Measurements from ENCODE around the gene SCAF4.
A peak's percentile ranks its signal among the peaks of the same experiment; 100 is the strongest.
"Not testable (repeated sequence)": the region's sequence is repeated elsewhere in the genome, so short reads cannot be mapped to it uniquely, and the experiment has no call there.

The SCAF4 gene

DNA sequence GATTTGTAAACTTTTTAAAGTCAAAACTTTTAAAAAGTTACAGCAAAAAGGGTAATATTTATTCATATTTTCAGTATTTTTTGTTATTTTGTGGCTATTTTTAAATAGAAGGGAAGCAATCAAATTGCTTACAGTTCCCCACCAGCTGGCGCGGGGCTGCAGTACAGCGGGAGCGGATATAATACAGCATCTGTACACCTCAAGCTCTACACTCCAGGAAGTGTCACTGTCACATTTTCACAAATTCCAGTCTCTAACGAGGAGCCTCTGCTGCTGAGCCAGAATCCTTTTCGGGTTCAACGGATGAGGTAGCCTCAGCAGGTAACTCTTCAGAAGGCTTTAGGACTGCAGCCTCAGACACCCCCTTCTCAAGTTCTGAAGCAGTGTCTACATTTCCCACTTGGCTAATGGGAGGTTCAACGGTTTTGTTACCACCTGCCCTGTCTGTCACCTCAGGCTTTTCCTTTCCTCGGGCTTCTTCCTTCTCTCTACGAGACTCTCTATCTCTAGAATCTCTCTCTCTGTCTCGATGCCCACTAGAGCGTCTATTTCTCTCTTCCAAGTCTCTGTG is 60.7 kb downstream of the SCAF4 start:
- no peak for DNase-seq (ENCODE audit: low spot score)
- CTCF ChIA-PET = no interaction called here
- POLR2A ChIA-PET (ENCODE audit: low non-redundant PET) = no interaction called here
- no peak overlapping the region for H3K27ac ChIP-seq
- TF ChIP-seq, protein P1, sequence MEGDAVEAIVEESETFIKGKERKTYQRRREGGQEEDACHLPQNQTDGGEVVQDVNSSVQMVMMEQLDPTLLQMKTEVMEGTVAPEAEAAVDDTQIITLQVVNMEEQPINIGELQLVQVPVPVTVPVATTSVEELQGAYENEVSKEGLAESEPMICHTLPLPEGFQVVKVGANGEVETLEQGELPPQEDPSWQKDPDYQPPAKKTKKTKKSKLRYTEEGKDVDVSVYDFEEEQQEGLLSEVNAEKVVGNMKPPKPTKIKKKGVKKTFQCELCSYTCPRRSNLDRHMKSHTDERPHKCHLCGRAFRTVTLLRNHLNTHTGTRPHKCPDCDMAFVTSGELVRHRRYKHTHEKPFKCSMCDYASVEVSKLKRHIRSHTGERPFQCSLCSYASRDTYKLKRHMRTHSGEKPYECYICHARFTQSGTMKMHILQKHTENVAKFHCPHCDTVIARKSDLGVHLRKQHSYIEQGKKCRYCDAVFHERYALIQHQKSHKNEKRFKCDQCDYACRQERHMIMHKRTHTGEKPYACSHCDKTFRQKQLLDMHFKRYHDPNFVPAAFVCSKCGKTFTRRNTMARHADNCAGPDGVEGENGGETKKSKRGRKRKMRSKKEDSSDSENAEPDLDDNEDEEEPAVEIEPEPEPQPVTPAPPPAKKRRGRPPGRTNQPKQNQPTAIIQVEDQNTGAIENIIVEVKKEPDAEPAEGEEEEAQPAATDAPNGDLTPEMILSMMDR (conservative IDR thresholded peaks at IDR 0.05; ENCODE audit: low read depth) = no peak

DNA sequence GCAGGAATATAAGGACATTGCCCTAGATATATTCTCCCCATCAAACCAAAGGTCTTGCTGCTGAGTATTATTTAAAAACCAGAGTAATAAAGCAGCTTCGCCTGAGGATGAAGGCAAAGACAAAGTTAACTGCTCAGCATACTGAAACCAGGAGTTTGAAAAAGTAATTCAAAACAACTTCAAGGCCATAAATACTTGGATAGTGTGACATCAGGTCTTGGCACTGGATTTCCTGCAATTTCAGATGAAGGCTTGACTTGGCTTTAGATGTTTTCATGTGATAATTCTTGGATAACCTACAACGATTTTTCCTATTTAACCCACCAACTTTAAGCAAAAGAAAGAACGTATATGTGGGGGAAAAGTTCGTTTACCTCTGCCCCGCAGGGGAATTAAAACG is 61.8 kb downstream of the SCAF4 start:
- TF ChIP-seq, protein P1 (conservative IDR thresholded peaks at IDR 0.05; ENCODE audit: low read depth) = no peak
- no peak overlapping the region for H3K27ac ChIP-seq
- ChIA-PET POLR2A (ENCODE audit: low non-redundant PET) (no interaction called here), CTCF (no interaction called here)
- no peak for DNase-seq (ENCODE audit: low spot score)

DNA sequence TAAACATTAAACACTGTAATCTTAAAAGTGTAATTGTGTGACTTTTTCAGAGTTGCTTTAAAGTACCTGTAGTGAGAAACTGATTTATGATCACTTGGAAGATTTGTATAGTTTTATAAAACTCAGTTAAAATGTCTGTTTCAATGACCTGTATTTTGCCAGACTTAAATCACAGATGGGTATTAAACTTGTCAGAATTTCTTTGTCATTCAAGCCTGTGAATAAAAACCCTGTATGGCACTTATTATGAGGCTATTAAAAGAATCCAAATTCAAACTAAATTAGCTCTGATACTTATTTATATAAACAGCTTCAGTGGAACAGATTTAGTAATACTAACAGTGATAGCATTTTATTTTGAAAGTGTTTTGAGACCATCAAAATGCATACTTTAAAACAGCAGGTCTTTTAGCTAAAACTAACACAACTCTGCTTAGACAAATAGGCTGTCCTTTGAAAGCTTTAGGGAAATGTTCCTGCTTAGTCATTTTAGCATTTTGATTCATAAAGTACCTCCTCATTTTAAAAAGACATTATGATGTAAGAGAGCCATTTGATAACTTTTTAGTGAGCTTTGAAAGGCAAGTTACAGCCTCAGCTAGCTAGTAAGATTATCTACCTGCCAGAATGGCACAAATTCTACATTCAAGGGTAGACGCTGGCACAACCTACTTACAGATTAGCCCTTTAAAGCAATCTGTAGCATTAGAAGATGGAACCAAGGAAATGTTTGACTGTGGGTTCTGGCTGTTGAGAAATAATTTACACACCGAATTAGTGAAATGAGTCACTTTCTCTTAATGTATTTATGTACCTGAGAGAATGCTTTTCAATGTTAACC is 63.0 kb downstream of the SCAF4 start:
- ChIA-PET POLR2A (ENCODE audit: low non-redundant PET) (no interaction called here), CTCF (interaction anchor here (0.6 kb wide), 1 partner anchor 49 kb away, joined by 3 read pairs; no protein-coding TSS in a partner anchor)
- TF ChIP-seq, protein P1 (conservative IDR thresholded peaks at IDR 0.05; ENCODE audit: low read depth) = no peak
- no peak for DNase-seq (ENCODE audit: low spot score)
- H3K27ac ChIP-seq = no peak overlapping the region

DNA sequence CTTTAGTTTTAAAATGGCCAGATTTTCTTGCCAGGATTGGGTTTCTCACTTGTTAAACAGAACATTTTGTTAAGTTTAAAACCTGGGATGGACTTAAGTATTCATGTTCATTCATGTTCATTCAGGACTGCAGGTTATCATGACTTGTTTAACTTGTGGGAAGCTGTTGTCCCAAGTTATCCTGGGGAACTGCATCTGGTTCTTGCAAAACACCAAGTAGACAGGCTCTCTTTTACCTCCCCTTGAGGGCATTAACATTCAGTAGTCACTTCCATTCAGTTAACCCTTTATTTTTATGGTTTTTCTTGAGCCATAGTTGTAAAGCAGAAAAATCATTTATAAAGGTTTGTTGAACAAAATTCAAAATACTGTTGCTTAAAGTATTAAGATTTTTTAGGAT is 64.3 kb downstream of the SCAF4 start:
- ChIA-PET POLR2A (ENCODE audit: low non-redundant PET) (no interaction called here), CTCF (interaction anchor here (0.6 kb wide), 1 partner anchor 34 kb away, joined by 3 read pairs; no protein-coding TSS in a partner anchor)
- H3K27ac ChIP-seq = no peak overlapping the region
- DNase-seq (ENCODE audit: low spot score) = peak; percentile 30
- TF ChIP-seq, protein P1 (conservative IDR thresholded peaks at IDR 0.05; ENCODE audit: low read depth) = no peak

DNA sequence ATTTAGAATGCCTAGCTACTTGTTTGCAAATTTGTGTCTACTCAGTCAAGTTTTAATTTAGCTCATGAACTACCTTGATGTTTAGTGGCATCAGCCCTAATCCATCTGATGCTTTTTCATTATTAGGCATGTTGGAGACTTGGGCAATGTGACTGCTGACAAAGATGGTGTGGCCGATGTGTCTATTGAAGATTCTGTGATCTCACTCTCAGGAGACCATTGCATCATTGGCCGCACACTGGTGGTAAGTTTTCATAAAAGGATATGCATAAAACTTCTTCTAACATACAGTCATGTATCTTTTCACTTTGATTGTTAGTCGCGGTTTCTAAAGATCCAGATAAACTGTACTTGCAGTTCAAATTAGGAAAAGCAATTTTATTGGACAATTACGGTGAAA is 64.8 kb downstream of the SCAF4 start:
- TF ChIP-seq, protein P1 (conservative IDR thresholded peaks at IDR 0.05; ENCODE audit: low read depth) = no peak
- H3K27ac ChIP-seq = no peak overlapping the region
- CTCF ChIA-PET = interaction anchor here (0.6 kb wide), 1 partner anchor 33 kb away, joined by 3 read pairs; no protein-coding TSS in a partner anchor
- no peak for DNase-seq (ENCODE audit: low spot score)
- POLR2A ChIA-PET (ENCODE audit: low non-redundant PET) = no interaction called here

DNA sequence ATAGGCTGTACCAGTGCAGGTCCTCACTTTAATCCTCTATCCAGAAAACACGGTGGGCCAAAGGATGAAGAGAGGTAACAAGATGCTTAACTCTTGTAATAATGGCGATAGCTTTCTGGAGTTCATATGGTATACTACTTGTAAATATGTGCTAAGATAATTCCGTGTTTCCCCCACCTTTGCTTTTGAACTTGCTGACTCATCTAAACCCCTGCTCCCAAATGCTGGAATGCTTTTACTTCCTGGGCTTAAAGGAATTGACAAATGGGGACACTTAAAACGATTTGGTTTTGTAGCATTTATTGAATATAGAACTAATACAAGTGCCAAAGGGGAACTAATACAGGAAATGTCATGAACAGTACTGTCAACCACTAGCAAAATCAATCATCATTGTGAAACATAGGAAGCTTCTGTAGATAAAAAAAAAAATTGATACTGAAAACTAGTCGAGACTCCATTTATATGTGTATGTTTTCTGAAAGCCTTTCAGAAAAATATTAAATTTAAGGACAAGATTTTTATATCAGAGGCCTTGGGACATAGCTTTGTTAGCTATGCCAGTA is 65.4 kb downstream of the SCAF4 start:
- ChIA-PET CTCF (interaction anchor here (0.7 kb wide), 1 partner anchor 538 kb away, joined by 3 read pairs; no protein-coding TSS in a partner anchor), POLR2A (ENCODE audit: low non-redundant PET) (interaction anchor here (0.7 kb wide), 1 partner anchor 23 kb away, joined by 6 read pairs; no protein-coding TSS in a partner anchor)
- H3K27ac ChIP-seq = 0 out of 2 replicates have a peak overlapping the region, but pooled peaks have one; percentile 56
- DNase-seq (ENCODE audit: low spot score) = no peak
- TF ChIP-seq, protein P1 (conservative IDR thresholded peaks at IDR 0.05; ENCODE audit: low read depth) = no peak

DNA sequence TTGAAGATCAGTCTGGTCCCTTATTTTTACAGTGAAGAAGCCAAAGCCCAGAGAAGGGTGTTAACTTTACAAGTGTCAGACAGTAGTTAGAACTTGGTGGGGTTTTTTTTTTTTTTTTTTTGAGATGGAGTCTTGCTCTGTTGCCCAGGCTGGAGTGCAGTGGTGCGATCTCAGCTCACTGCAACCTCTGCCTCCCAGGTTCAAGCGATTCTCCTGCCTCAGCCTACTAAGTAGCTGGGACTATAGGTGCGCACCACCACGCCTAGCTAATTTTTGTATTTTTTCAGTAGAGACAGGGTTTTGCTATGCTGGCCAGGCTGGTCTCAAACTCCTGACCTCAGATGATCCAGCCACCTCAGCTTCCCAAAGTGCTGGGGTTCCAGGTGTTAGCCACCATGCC is 66.0 kb downstream of the SCAF4 start:
- peak overlapping the region; percentile 56 for H3K27ac ChIP-seq
- ChIA-PET POLR2A (ENCODE audit: low non-redundant PET) (interaction anchor here (0.7 kb wide), 1 partner anchor 23 kb away, joined by 6 read pairs; no protein-coding TSS in a partner anchor), CTCF (interaction anchor here (0.7 kb wide), 1 partner anchor 538 kb away, joined by 3 read pairs; no protein-coding TSS in a partner anchor)
- not testable (repeated sequence) for DNase-seq (ENCODE audit: low spot score)
